Measurements from ENCODE around the gene MAPKBP1.

DNA sequence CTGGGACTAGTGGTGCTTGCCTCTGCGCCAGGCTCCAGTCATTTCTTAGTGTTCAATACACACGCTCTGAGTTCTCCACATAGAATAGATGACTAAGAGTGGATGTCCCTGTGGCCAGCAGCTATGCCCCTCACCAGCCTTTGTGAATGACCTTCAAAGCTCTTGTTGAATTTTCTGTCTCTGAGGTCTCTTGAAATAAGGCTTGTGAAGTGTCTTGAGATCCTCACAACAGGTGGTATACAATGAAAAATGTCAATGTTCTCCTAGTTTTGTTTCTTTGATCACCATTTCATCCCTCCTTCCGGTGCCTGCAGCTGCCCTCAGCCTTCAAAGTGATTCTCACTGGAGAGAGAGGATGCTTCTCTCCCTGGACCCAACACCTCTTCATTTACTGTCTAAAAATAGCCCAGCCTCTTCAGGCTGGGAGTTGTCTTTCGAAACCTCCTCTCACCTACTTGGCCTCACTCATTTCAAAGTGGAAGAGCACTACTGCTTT is 5.4 kb downstream of the MAPKBP1 start:
- TF ChIP-seq SMC3 (conservative IDR thresholded peaks at IDR 0.05; ENCODE audit: poor library complexity), result no peak
- TF ChIP-seq, protein P1, sequence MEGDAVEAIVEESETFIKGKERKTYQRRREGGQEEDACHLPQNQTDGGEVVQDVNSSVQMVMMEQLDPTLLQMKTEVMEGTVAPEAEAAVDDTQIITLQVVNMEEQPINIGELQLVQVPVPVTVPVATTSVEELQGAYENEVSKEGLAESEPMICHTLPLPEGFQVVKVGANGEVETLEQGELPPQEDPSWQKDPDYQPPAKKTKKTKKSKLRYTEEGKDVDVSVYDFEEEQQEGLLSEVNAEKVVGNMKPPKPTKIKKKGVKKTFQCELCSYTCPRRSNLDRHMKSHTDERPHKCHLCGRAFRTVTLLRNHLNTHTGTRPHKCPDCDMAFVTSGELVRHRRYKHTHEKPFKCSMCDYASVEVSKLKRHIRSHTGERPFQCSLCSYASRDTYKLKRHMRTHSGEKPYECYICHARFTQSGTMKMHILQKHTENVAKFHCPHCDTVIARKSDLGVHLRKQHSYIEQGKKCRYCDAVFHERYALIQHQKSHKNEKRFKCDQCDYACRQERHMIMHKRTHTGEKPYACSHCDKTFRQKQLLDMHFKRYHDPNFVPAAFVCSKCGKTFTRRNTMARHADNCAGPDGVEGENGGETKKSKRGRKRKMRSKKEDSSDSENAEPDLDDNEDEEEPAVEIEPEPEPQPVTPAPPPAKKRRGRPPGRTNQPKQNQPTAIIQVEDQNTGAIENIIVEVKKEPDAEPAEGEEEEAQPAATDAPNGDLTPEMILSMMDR (IDR thresholded peaks at IDR 0.05; ENCODE audit: poor library complexity, severe bottlenecking), result no peak
- no peak for TF ChIP-seq EP300 (conservative IDR thresholded peaks at IDR 0.05; ENCODE audit: poor library complexity, severe bottlenecking)
- TF ChIP-seq TAF1 (IDR thresholded peaks at IDR 0.05; ENCODE audit: low read depth), result no peak

Data from neural cell (in vitro differentiated cells).